GM08714 (cell line): ENCODE results near the gene MACF1.

ENCODE experiments used
- H3K4me3 ChIP-seq: fragments of 200-500 bp; sonication (Bioruptor generic); 2 replicates; pipeline ENCODE4 v1.5.1; 2014; ENCODE audit warnings: mild to moderate bottlenecking, low read length, inconsistent platforms
- ZNF274 ChIP-seq: IDR thresholded peaks from 2 replicates; pipeline ENCODE4 v1.6.1; 2012; ENCODE audit warnings: mild to moderate bottlenecking, low read depth, low read length

MACF1 gene

DNA sequence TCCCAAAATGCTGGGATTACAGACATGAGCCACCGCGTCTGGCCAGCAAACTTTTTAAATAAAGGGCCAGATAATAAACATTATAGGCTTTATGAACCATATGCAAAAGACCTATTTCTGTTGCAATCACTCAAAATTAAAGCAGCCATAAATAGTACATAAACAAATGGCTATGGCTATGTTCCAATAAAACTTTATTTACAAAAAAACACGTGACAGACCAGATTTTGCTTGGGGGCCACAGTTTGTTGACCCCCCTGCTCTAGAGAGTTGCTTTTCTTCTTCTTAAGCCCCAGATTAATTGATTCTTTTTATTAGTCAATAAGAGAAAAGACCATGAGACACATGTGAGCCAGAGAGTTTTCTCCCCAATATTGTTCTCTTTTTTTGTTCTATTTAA, 138.3 kb downstream of the MACF1 start:
- no peak overlapping the region for H3K4me3 ChIP-seq
- no peak for TF ChIP-seq ZNF274

DNA sequence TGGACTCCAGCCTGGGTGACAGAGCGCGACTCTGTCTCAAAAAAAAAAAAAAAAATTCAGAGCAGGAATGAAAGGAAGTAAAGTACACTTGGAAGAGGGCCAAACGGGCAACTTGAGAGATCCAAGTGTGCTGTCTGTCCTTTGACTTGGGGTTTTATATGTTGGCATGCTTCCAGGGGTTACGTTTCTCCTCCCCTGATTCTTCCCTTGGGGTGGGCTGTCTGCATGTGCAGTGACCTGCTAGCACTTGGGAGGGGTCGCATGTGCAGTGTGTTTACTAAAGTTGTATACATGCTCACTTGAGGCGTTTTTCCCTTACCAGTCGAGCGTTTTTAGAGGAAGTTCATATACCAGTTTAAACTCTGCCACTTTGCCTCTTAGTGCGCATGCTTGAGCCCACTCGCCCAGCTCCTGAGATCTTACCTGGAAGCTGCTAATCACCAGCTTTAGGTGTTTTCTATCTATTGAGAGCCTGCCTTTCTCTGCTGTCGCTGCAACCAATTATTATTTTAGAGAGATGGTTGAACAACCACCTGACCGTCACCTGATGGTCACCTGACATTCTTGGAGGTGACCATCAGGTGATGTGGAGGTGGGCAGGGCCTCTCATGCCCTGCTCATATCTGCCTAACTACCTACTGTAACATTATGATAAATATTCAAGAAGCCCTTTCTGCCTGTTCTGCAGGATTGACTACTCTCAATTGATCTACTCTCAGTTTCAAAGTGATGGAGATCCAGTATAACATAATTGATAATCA, 140.1 kb downstream of the MACF1 start:
- H3K4me3 ChIP-seq, result no peak overlapping the region
- no peak for TF ChIP-seq ZNF274

- no peak for TF ChIP-seq ZNF274
- no peak overlapping the region for H3K4me3 ChIP-seq
These were observed 142.4 kb downstream of the MACF1 start for GRCh38 chr1:39346872-39347271.

- no peak overlapping the region for H3K4me3 ChIP-seq
- no peak for TF ChIP-seq ZNF274
These were observed 143.8 kb downstream of the MACF1 start for GRCh38 chr1:39348278-39348677.

DNA sequence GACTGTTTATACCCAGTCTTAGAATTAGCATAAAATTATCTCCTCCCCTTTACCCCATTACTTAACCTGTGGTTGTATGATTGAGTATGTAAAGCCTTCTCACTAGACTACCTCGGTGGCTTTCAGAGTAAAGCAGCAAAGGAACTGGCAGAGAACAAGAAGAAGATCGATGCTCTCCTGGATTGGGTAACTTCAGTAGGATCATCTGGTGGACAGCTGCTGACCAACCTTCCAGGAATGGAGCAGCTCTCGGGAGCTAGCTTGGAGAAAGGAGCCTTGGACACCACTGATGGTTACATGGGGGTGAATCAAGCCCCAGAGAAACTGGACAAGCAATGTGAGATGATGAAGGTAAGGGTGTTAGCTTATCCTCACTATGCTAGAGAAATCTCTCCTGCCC, 148.4 kb downstream of the MACF1 start:
- TF ChIP-seq ZNF274, result no peak
- H3K4me3 ChIP-seq, result no peak overlapping the region

DNA sequence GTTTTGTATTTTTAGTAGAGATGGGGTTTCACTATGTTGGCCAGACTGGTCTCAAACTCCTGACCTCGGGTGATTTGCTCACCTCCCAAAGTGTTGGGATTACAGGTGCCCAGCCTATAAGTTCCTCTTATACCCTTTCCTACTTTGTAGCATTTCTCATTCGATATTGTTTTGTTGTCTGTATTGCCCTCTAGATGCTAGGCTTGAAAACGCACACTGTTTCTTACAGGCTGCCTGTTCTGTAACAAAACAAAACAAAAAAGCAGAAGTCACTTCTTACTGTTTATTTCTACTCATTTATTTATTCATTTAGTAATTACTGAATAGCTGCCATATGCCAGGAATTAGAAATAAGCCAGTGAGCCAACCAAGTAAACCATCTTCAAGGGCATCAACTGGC, 150.1 kb downstream of the MACF1 start:
- TF ChIP-seq ZNF274, result no peak
- no peak overlapping the region for H3K4me3 ChIP-seq

GRCh38 chr1:39358491-39358890, 154.0 kb downstream of the MACF1 start:
- H3K4me3 ChIP-seq, result no peak overlapping the region
- TF ChIP-seq ZNF274, result no peak

DNA sequence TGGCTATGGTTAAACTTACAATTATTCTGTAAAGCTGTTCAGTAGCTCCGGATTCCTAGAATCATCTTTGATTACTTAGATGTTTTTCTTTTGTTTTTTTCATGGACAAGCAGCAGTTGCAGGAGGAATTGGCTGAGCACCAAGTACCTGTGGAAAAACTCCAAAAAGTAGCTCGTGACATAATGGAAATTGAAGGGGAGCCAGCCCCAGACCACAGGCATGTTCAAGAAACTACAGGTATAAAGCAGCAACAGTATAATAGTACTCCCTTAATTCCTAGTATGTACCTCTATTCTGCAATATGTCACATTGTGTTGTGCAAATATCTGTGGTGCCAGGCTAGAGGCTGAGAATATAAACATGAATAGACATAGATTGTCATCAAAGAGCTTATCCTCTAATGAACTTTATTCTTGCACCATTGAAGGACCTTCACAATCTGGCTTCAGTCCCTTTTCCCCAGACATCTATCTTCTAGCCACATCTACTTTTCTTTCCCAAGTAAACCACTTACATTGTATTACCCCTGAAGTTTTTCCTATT, 154.6 kb downstream of the MACF1 start:
- no peak for TF ChIP-seq ZNF274
- H3K4me3 ChIP-seq, result no peak overlapping the region

DNA sequence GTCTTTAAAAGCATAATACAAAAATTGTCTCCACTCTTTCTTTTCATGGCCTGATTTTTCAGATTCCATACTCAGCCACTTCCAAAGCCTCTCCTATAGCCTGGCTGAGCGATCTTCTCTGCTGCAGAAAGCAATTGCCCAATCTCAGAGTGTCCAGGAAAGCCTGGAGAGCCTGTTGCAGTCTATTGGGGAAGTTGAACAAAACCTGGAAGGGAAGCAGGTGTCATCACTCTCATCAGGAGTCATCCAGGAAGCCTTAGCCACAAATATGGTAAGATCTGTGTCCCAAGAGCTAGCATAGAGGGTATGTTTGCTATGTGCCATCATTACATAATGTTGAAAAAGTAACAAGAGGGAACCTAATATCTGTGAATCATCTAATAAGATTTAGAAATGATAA, 156.2 kb downstream of the MACF1 start:
- H3K4me3 ChIP-seq, result no peak overlapping the region

DNA sequence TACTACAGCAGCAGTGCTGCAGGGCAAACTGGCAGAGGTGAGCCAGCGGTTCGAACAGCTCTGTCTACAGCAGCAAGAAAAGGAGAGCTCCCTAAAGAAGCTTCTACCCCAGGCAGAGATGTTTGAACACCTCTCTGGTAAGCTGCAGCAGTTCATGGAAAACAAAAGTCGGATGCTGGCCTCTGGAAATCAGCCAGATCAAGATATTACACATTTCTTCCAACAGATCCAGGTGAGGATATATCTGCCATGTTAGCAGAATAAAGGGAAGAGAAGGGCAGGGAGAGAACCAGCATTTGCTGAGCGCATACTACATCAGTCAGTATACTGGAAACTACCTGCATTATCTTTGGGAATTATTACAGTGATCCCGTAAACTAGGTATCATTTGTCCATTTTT, 157.0 kb downstream of the MACF1 start:
- no peak overlapping the region for H3K4me3 ChIP-seq
- no peak for TF ChIP-seq ZNF274

More for the DNA sequence above, 156.2 kb downstream of the MACF1 start:
- TF ChIP-seq ZNF274, result no peak

GRCh38 chr1:39363267-39363666, 158.8 kb downstream of the MACF1 start:
- no peak overlapping the region for H3K4me3 ChIP-seq
- TF ChIP-seq ZNF274, result no peak

DNA sequence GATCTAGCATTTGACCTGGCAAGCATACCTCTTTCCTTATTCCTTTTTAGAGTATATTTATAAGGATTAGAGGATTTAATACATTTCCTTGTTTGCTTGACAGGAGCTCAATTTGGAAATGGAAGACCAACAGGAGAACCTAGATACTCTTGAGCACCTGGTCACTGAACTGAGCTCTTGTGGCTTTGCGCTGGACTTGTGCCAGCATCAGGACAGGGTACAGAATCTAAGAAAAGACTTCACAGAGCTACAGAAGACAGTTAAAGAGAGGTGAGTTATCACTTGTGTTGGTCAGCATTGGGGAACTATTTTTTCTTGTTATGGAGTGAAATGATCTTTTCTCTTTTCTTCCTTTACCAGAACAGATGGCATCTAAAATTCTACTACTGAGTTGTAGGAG, 163.6 kb downstream of the MACF1 start:
- no peak for TF ChIP-seq ZNF274
- no peak overlapping the region for H3K4me3 ChIP-seq

DNA sequence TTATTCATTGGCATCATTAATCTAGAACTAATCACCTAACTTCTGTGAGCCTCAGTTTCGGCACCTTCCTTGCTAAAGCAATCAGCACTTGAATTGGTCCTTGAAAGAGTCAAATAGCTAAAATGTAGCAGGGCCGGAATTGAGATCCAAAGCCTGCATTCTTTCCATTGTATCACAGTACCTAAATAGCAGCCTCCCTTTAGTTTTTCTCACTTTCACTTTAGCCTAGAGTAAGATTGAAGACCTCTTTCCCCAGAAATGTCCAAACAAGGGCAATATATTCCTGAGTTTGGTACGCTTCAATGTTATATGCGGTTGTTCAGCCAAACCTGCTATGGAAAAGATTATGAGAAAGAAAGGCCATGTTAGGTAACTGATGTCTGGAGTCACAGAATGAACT, 165.1 kb downstream of the MACF1 start:
- H3K4me3 ChIP-seq, result no peak overlapping the region
- no peak for TF ChIP-seq ZNF274

GRCh38 chr1:39370602-39371001, 166.1 kb downstream of the MACF1 start:
- TF ChIP-seq ZNF274, result no peak
- H3K4me3 ChIP-seq, result no peak overlapping the region

- no peak for TF ChIP-seq ZNF274
- no peak overlapping the region for H3K4me3 ChIP-seq
These were observed 167.6 kb downstream of the MACF1 start for GRCh38 chr1:39372105-39372504.

DNA sequence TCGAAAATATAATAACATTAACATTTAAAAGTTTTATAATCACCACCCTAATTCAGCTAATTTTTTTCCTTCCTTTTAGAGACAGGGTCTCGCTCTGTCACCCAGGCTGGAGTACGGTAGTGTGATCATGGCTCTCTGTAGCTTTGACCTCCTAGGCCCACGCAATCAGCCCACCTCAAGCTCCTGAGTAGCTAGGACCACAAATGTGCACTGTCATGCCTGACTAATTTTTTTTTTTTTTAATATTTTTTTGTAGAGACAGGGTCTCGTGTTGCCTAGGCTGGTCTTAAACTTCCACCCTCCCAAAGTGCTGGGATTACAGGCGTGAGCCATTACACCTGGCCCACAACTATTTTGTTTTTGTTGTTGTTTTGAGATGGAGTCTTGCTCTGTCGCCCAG, 172.2 kb downstream of the MACF1 start:
- no peak overlapping the region for H3K4me3 ChIP-seq
- TF ChIP-seq ZNF274, result no peak

DNA sequence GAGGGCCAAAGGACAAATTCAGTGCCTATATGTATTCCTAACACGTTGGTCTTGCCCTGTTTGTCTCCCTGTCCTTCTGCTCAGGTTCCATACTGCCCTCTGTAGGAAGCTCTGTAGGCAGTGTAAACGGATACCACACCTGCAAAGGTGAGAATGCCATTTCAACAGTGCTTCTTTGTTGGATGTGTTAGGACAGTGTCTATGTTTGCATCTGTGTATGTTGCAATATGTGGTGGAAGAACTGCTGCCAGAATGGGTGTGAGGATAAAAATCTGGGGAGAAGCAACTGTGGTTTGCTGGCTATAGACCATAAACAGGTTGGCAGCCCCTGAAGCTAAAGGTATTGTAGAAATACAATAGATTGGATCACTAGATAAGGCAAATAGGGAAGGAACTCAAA, 173.9 kb downstream of the MACF1 start:
- TF ChIP-seq ZNF274, result no peak
- no peak overlapping the region for H3K4me3 ChIP-seq
